ENCODE data around the gene ATG12.

ATG12 gene

DNA sequence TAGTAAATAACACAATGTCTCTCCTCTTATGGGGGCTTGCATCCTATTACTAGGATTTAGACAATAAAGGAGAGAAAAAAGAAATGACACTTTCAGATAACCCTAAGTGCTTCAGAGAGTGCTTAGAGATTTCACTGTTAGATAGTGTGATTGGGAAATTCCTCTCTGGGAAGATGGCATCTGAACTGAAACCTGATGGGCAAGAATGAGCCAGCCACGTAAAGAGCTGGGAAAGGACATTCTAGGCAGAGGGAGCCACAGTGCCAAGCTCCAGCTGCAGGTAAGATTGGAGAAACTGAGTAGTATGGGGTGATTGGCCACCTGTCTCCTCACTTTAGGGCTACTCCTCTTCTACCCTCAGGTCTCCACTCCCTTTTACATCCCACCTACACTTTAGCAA, 39.4 kb downstream of the ATG12 start:
- no peak for FAIRE-seq

DNA sequence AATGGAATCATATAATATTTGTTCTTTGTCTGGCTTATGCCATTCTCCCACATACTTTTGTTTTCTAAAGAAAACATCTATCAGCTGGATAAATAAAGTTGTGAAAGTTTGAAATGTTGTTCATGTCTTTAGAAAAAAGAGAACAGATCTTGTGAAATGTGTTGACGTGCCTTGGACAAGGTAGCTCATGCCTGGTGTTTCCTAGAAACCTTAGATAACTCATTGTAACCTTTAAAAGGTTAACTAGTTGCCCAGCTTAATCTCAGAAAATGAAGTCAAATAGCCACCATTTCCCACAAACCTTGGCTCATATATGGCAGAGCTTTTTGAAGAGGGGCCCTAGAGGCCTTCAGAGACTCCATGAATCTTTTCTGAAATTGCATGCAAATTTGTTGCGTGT, 40.2 kb downstream of the ATG12 start:
- FAIRE-seq = no peak

GRCh38 chr5:115800108-115800507, 41.3 kb downstream of the ATG12 start:
- no peak for FAIRE-seq

- FAIRE-seq = no peak
Measured at GRCh38 chr5:115798252-115798651, 43.1 kb downstream of the ATG12 start.

GRCh38 chr5:115796656-115797055, 44.7 kb downstream of the ATG12 start:
- no peak for FAIRE-seq

- no peak for FAIRE-seq
Measured at GRCh38 chr5:115795700-115796099, 45.7 kb downstream of the ATG12 start.

- no peak for FAIRE-seq
Measured at GRCh38 chr5:115788440-115788839, 52.9 kb downstream of the ATG12 start.

GRCh38 chr5:115787426-115787825, 53.9 kb downstream of the ATG12 start:
- no peak for FAIRE-seq

GRCh38 chr5:115785381-115786065, 55.8 kb downstream of the ATG12 start:
- FAIRE-seq = no peak

- FAIRE-seq = no peak
Measured at GRCh38 chr5:115778417-115778816, 62.9 kb downstream of the ATG12 start.
